ENCODE measurements around the gene DPYSL3. TPM values are rescaled to one million over a fixed set of nuclear protein-coding genes. Genes with fewer than 3 reads are reported as not detected.

DPYSL3 gene
- total RNA-seq, 3 donors from 2014 or later, result 12.0 to 134 (median 31.1) TPM

- H3K36me3 ChIP-seq (ENCODE audit: low read depth), result no peaks in the 10 kb centered on the region
- TF ChIP-seq CTCF (IDR thresholded peaks at IDR 0.05), result no peak
- no peaks in the 10 kb centered on the region for H3K4me1 ChIP-seq (ENCODE audit: low read depth)
- no peak for DNase-seq
- H3K9me3 ChIP-seq, result no peaks in the 10 kb centered on the region
- no peak overlapping the region for H3K4me3 ChIP-seq
- ATAC-seq, result no peak
- intact Hi-C loops (cut with DNase I, micrococcal nuclease), result no loop called here
Measured at GRCh38 chr5:147427521-147428401, 82.1 kb downstream of the DPYSL3 start.

GRCh38 chr5:147426640-147427327, 83.1 kb downstream of the DPYSL3 start:
- DNase-seq, result no peak
- H3K36me3 ChIP-seq (ENCODE audit: low read depth), result no peaks in the 10 kb centered on the region
- H3K9me3 ChIP-seq, result no peaks in the 10 kb centered on the region
- ATAC-seq, result no peak
- intact Hi-C loops (cut with DNase I, micrococcal nuclease), result no loop called here
- H3K4me1 ChIP-seq (ENCODE audit: low read depth), result no peaks in the 10 kb centered on the region
- no peak for TF ChIP-seq CTCF (IDR thresholded peaks at IDR 0.05)
- H3K4me3 ChIP-seq, result no peak overlapping the region

- H3K4me3 ChIP-seq, result no peak overlapping the region
- peaks cover 19% of the 10 kb centered on the region for H3K4me1 ChIP-seq (ENCODE audit: low read depth)
- H3K36me3 ChIP-seq (ENCODE audit: low read depth), result no peaks in the 10 kb centered on the region
- no peak for TF ChIP-seq CTCF (IDR thresholded peaks at IDR 0.05)
- no peak for DNase-seq
- no peak for ATAC-seq
- intact Hi-C loops (cut with DNase I, micrococcal nuclease), result no loop called here
- H3K9me3 ChIP-seq, result no peaks in the 10 kb centered on the region
Measured at GRCh38 chr5:147418613-147419012, 91.3 kb downstream of the DPYSL3 start.

- peak in 2 of 3 donors; percentile 52 to 81 for DNase-seq
- intact Hi-C loops (cut with DNase I, micrococcal nuclease), result no loop called here
- Histone ChIP-seq H3K9me3 (no peaks in the 10 kb centered on the region), H3K4me1 (ENCODE audit: low read depth) (peaks cover 19% of the 10 kb centered on the region), H3K36me3 (ENCODE audit: low read depth) (no peaks in the 10 kb centered on the region), H3K4me3 (no peak overlapping the region)
- TF ChIP-seq CTCF (IDR thresholded peaks at IDR 0.05), result no peak
- peak; percentile 95 for ATAC-seq
Measured at GRCh38 chr5:147417135-147417813, 92.6 kb downstream of the DPYSL3 start.

- no peaks in the 10 kb centered on the region for H3K9me3 ChIP-seq
- no peak overlapping the region for H3K4me3 ChIP-seq
- intact Hi-C loops (cut with DNase I, micrococcal nuclease), result no loop called here
- ATAC-seq, result peak; percentile 29
- peaks cover 19% of the 10 kb centered on the region for H3K4me1 ChIP-seq (ENCODE audit: low read depth)
- DNase-seq, result no peak
- H3K36me3 ChIP-seq (ENCODE audit: low read depth), result no peaks in the 10 kb centered on the region
- no peak for TF ChIP-seq CTCF (IDR thresholded peaks at IDR 0.05)
Measured at GRCh38 chr5:147415651-147416050, 94.2 kb downstream of the DPYSL3 start.

All from mucosa of descending colon (tissue), 3 donors.